Middle frontal gyrus (tissue), 1 donor: Measurements from ENCODE around the gene MTA3.
"Not testable (repeated sequence)": the region's sequence is repeated elsewhere in the genome, so short reads cannot be mapped to it uniquely, and the experiment has no call there.

Source experiments
- DNase-seq: peaks from one replicate; pipeline ENCODE4 v3.0.0-alpha.2; 2015; ENCODE audit warnings: low spot score; ENCODE audit errors: extremely low spot score

The MTA3 gene

GRCh38 chr2:42568401-42569115 is at the start of gene MTA3:
MTA3 (plus strand) TSS chr2:42568632; CDS start chr2:42568746, 114 bp downstream.
- DNase-seq: no peak

GRCh38 chr2:42519624-42520023 is 48.8 kb upstream of the MTA3 start:
- DNase-seq: no peak

- no peak for DNase-seq
Observed at GRCh38 chr2:42522035-42522434, 46.4 kb upstream of the MTA3 start.

GRCh38 chr2:42523341-42523740 is 45.1 kb upstream of the MTA3 start:
- DNase-seq: no peak

- DNase-seq: no peak
Observed at GRCh38 chr2:42532397-42532796, 36.0 kb upstream of the MTA3 start.

- no peak for DNase-seq
Observed at GRCh38 chr2:42537493-42537892, 30.9 kb upstream of the MTA3 start.

GRCh38 chr2:42542871-42543270 is 25.6 kb upstream of the MTA3 start:
- no peak for DNase-seq

- DNase-seq: no peak
Observed at GRCh38 chr2:42545023-42545721, 23.3 kb upstream of the MTA3 start.

- no peak for DNase-seq
Observed at GRCh38 chr2:42545841-42546390, 22.5 kb upstream of the MTA3 start.

- DNase-seq: no peak
Observed at GRCh38 chr2:42547014-42547413, 21.4 kb upstream of the MTA3 start.

- DNase-seq: no peak
Observed at GRCh38 chr2:42547446-42548295, 20.8 kb upstream of the MTA3 start.

- no peak for DNase-seq
Observed at GRCh38 chr2:42550870-42551269, 17.6 kb upstream of the MTA3 start.

GRCh38 chr2:42554392-42554791 is 14.0 kb upstream of the MTA3 start:
- no peak for DNase-seq

- DNase-seq: no peak
Observed at GRCh38 chr2:42556315-42556890, 12.0 kb upstream of the MTA3 start.

GRCh38 chr2:42557306-42557705 is 11.1 kb upstream of the MTA3 start:
- DNase-seq: no peak

GRCh38 chr2:42558827-42559226 is 9.6 kb upstream of the MTA3 start:
- no peak for DNase-seq

- DNase-seq: not testable (repeated sequence)
Observed at GRCh38 chr2:42560133-42560532, 8.3 kb upstream of the MTA3 start.

- no peak for DNase-seq
Observed at GRCh38 chr2:42560899-42561298, 7.5 kb upstream of the MTA3 start.

- DNase-seq: no peak
Observed at GRCh38 chr2:42562474-42563144, 5.8 kb upstream of the MTA3 start.

- no peak for DNase-seq
Observed at GRCh38 chr2:42566025-42566424, 2.4 kb upstream of the MTA3 start.

- no peak for DNase-seq
Observed at GRCh38 chr2:42566837-42567321, 1.6 kb upstream of the MTA3 start.
